Lower leg skin (tissue), 4 donors: Measurements from ENCODE around the gene TMX2. TPM values are rescaled to one million over a fixed set of nuclear protein-coding genes. Genes with fewer than 3 reads are reported as not detected.
"Not testable (repeated sequence)": the region's sequence is repeated elsewhere in the genome, so short reads cannot be mapped to it uniquely, and the experiment has no call there.

Experiments
- DNase-seq, 2 donors: peaks; one replicate each; pipeline ENCODE4 v3.0.0-alpha.2; 2019; ENCODE audit warnings: low spot score in 2 of 2
- H3K4me3 ChIP-seq: fragments of 200-600 bp; sonication (generic); 2 replicates; pipeline ENCODE4 v1.5.1; 2017; ENCODE audit warnings: mild to moderate bottlenecking, low read depth; ENCODE audit not compliant: poor library complexity, severe bottlenecking
- CTCF ChIP-seq, 3 donors: fragments of 450-650 bp; IDR thresholded peaks; one replicate each; pipeline ENCODE4 v1.5.1; 2016; ENCODE audit warnings: antibody characterized with exemption in 3 of 3, mild to moderate bottlenecking in 3 of 3, moderate library complexity in 2 of 3
- POLR2A ChIP-seq, 2 donors: fragments of 450-650 bp; IDR thresholded peaks; one replicate each; pipeline ENCODE4 v1.6.1; 2016 to 2017; ENCODE audit warnings: antibody characterized with exemption in 2 of 2, mild to moderate bottlenecking in 1 of 2, moderate library complexity in 1 of 2
- WGBS, 2 donors: methylation state at CpG; one replicate each; pipeline ENCODE4 v1.1.5; 2018; 5-methylcytosine and 5-hydroxymethylcytosine counted together
- intact Hi-C: fragments of 100-400 bp; cut with DNase I; formaldehyde crosslinking; loops from one replicate; pipeline ENCODE4 v1.15.0; 2023; ENCODE audit warnings: low total_unique reads
- total RNA-seq, 4 donors: library from RNA; depleted of rRNA; stranded (reverse); fragments of >200 nt; gene quantifications; one replicate each; pipeline ENCODE4 v1.1.0, GENCODE V29; 2016

The TMX2 gene
- total RNA-seq, 4 donors from 2014 or later = 41.8 to 60.4 (median 45.4) TPM

GRCh38 chr11:57698843-57699365 is 13.5 kb upstream of the TMX2 start:
- intact Hi-C loops = no loop called here
- no peak for DNase-seq
- WGBS, 2 donors = 77 to 88% methylated on average over 17 to 18 of the region's 18 CpGs
- TF ChIP-seq POLR2A (IDR thresholded peaks at IDR 0.05) = no peak
- TF ChIP-seq CTCF (IDR thresholded peaks at IDR 0.05) = no peak
- H3K4me3 ChIP-seq = no peak overlapping the region

- no peak for DNase-seq
- WGBS, 2 donors = 86 to 88% methylated on average over 10 of the region's 10 CpGs
- no peak overlapping the region for H3K4me3 ChIP-seq
- no peak for TF ChIP-seq CTCF (IDR thresholded peaks at IDR 0.05)
- intact Hi-C loops = no loop called here
Measured at GRCh38 chr11:57699813-57700212, 12.6 kb upstream of the TMX2 start.

GRCh38 chr11:57700425-57700824 is 12.0 kb upstream of the TMX2 start:
- WGBS, 2 donors = 60 to 66% methylated on average over 3 of the region's 3 CpGs
- H3K4me3 ChIP-seq = no peak overlapping the region
- TF ChIP-seq CTCF (IDR thresholded peaks at IDR 0.05) (no peak), POLR2A (IDR thresholded peaks at IDR 0.05) (no peak)
- intact Hi-C loops = no loop called here
- no peak for DNase-seq

GRCh38 chr11:57703341-57703740 is 9.1 kb upstream of the TMX2 start:
- DNase-seq = no peak
- TF ChIP-seq POLR2A (IDR thresholded peaks at IDR 0.05) (no peak), CTCF (IDR thresholded peaks at IDR 0.05) (no peak)
- intact Hi-C loops = no loop called here
- H3K4me3 ChIP-seq = no peak overlapping the region
- 89 to 92% methylated on average over 4 of the region's 4 CpGs for WGBS, 2 donors

GRCh38 chr11:57704932-57705331 is 7.5 kb upstream of the TMX2 start:
- intact Hi-C loops = no loop called here
- no peak for DNase-seq
- TF ChIP-seq CTCF (IDR thresholded peaks at IDR 0.05) (no peak), POLR2A (IDR thresholded peaks at IDR 0.05) (no peak)
- 86 to 92% methylated on average over 6 of the region's 6 CpGs for WGBS, 2 donors
- no peak overlapping the region for H3K4me3 ChIP-seq

- intact Hi-C loops, H3K4me3 ChIP-seq, DNase-seq: not testable (repeated sequence)
- 84 to 92% methylated on average over 8 of the region's 8 CpGs for WGBS, 2 donors
Measured at GRCh38 chr11:57705432-57705831, 7.0 kb upstream of the TMX2 start.
